ENCODE results near the gene PTGIS.

- TF ChIP-seq, protein P1, sequence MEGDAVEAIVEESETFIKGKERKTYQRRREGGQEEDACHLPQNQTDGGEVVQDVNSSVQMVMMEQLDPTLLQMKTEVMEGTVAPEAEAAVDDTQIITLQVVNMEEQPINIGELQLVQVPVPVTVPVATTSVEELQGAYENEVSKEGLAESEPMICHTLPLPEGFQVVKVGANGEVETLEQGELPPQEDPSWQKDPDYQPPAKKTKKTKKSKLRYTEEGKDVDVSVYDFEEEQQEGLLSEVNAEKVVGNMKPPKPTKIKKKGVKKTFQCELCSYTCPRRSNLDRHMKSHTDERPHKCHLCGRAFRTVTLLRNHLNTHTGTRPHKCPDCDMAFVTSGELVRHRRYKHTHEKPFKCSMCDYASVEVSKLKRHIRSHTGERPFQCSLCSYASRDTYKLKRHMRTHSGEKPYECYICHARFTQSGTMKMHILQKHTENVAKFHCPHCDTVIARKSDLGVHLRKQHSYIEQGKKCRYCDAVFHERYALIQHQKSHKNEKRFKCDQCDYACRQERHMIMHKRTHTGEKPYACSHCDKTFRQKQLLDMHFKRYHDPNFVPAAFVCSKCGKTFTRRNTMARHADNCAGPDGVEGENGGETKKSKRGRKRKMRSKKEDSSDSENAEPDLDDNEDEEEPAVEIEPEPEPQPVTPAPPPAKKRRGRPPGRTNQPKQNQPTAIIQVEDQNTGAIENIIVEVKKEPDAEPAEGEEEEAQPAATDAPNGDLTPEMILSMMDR (IDR thresholded peaks at IDR 0.05): no peak
- TF ChIP-seq POLR2A (IDR thresholded peaks at IDR 0.05) (no peak), POLR2AphosphoS5 (IDR thresholded peaks at IDR 0.05) (no peak)
These were observed 10.5 kb downstream of the PTGIS start for GRCh38 chr20:49557449-49557848.

Measured in prostate gland (tissue), 2 donors.